Measurements from ENCODE around the gene CACUL1. TPM values are rescaled to one million over a fixed set of nuclear protein-coding genes. Genes with fewer than 3 reads are reported as not detected.

The CACUL1 gene
- total RNA-seq, 1 donor: 40.6 TPM

DNA sequence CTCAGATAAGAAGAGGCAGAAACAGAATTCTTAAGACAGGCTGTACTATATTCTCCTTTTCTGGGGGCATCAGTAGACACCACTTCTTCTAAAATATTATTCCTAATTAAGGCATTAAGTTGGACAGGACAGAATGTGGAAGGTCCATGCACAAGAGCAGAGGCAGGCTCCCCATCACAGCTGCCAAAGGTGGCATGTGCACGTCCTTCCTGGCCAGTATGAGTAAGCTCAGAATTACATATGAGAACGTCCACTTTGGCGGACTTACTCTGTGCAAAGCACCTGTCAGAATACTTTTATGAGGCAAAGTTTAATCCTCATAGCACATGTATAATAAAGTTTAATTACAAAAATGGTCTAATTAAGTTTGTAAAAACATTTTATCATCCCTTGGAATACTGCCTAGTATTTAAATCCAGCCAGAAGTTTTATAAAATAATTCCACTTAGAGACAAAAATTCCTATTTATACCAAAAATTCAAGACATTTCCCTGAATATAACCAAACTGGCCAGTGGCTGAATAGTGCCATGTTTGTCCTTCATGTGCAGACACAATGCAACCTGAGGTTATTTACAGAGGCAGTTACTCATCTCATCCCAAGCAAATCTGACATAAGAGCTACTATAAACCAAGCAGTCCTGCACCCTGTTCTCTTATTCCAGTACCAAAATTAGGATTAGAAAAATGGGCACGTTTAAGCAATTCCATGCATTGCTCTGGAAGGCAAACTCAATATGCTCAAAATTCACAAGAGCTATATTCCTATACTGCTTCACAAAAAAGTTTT, 65.5 kb downstream of the CACUL1 start:
- TF ChIP-seq, protein P1, sequence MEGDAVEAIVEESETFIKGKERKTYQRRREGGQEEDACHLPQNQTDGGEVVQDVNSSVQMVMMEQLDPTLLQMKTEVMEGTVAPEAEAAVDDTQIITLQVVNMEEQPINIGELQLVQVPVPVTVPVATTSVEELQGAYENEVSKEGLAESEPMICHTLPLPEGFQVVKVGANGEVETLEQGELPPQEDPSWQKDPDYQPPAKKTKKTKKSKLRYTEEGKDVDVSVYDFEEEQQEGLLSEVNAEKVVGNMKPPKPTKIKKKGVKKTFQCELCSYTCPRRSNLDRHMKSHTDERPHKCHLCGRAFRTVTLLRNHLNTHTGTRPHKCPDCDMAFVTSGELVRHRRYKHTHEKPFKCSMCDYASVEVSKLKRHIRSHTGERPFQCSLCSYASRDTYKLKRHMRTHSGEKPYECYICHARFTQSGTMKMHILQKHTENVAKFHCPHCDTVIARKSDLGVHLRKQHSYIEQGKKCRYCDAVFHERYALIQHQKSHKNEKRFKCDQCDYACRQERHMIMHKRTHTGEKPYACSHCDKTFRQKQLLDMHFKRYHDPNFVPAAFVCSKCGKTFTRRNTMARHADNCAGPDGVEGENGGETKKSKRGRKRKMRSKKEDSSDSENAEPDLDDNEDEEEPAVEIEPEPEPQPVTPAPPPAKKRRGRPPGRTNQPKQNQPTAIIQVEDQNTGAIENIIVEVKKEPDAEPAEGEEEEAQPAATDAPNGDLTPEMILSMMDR (IDR thresholded peaks at IDR 0.05; ENCODE audit: insufficient read depth, low read depth, low read length): no peak
- no peak overlapping the region for H3K4me3 ChIP-seq (ENCODE audit: low read depth, low read length)
- DNase-seq (ENCODE audit: low read depth): no peak

DNA sequence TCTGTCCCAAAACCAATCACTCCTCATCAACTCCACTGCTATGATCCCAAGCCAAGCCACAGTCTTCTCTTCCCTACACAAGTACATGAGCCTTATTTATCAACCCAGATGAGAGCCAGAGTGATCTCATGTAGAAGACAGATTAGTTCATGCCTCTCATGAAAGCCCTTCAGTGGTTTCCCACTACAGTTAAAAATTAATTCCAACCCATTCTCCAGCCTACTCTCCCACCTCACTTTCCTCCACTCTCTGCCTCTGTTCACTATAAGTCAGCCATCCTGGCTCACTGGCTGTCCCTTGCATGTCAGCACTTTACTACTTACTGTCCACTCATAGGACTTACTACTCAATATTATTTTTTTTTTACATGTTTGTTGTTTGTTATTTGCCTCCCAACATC, 67.3 kb downstream of the CACUL1 start:
- TF ChIP-seq, protein P1 (IDR thresholded peaks at IDR 0.05; ENCODE audit: insufficient read depth, low read depth, low read length): no peak
- no peak overlapping the region for H3K4me3 ChIP-seq (ENCODE audit: low read depth, low read length)

DNA sequence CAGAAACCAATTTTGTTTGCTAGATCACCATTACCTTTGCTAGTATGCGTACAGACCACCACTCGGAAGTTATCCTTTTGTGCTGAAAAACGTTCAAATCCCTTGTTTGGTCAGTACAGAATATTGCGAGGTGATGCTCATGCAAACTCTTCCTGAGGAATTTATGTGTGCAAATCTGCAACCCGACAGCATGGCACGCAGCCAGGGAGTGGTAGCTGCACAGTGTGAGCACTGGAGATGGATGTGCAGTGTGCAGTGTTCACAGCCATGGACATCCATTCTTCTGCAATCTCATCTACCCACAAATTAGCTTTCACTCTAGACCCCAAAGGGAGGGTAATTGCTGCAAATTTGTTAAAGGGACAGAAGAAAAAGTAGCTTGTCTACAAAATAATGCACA, 72.2 kb downstream of the CACUL1 start:
- TF ChIP-seq, protein P1 (IDR thresholded peaks at IDR 0.05; ENCODE audit: insufficient read depth, low read depth, low read length): no peak
- DNase-seq (ENCODE audit: low read depth): no peak
- H3K4me3 ChIP-seq (ENCODE audit: low read depth, low read length): no peak overlapping the region

More for the DNA sequence above, 67.3 kb downstream of the CACUL1 start:
- DNase-seq (ENCODE audit: low read depth): no peak

DNA sequence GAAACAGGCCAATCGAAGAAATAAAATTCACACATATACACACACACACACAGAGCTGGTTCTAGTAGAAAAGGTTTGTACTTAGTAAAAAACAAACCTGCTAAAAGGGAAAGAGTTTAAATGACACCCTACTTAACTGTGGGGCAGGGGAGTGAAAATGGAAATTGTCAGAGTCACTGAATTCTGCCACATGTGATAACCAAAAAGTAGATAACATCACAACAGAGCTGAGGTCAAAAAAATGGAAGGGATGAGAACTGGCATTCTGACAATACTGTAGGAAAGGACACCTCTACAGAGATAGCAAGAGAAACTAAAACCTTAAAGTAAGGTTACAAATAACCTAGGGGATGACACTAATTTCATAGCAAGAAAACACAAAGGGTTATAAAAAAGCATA, 74.6 kb downstream of the CACUL1 start:
- H3K4me3 ChIP-seq (ENCODE audit: low read depth, low read length): no peak overlapping the region
- TF ChIP-seq, protein P1 (IDR thresholded peaks at IDR 0.05; ENCODE audit: insufficient read depth, low read depth, low read length): no peak
- no peak for DNase-seq (ENCODE audit: low read depth)

DNA sequence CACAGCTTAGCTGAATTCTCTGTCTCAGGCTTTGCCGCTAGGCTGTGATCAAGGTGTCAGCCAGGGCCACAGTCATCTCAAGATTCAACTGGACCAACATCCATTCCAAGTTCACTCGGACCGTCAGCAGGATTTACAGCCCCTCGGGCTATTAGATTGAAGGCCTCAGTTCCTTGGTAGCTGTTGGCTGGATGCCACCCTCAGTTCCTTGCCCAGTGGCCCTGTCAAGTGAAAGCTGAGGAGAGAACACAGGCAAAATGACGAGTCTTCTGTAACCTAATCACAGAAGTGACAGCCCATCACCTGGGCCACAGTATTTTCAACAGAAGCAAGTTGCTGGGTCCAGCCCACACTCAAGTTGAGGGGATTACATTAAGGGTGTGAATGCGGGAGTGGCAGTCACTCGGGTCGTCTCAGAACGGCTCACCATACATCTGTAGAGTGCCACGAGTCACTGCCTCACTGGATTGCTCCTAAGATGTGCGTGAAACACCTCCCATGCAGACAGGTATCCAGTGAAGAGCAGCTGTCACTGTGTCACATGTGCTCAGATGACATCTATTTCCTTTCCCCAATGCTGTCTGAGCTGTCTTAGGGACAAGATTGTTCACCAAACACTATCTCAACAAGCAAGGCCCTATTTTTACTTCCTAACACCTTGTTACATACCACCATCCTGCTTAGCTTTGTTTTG, 80.4 kb downstream of the CACUL1 start:
- TF ChIP-seq, protein P1 (IDR thresholded peaks at IDR 0.05; ENCODE audit: insufficient read depth, low read depth, low read length): no peak
- DNase-seq (ENCODE audit: low read depth): no peak

DNA sequence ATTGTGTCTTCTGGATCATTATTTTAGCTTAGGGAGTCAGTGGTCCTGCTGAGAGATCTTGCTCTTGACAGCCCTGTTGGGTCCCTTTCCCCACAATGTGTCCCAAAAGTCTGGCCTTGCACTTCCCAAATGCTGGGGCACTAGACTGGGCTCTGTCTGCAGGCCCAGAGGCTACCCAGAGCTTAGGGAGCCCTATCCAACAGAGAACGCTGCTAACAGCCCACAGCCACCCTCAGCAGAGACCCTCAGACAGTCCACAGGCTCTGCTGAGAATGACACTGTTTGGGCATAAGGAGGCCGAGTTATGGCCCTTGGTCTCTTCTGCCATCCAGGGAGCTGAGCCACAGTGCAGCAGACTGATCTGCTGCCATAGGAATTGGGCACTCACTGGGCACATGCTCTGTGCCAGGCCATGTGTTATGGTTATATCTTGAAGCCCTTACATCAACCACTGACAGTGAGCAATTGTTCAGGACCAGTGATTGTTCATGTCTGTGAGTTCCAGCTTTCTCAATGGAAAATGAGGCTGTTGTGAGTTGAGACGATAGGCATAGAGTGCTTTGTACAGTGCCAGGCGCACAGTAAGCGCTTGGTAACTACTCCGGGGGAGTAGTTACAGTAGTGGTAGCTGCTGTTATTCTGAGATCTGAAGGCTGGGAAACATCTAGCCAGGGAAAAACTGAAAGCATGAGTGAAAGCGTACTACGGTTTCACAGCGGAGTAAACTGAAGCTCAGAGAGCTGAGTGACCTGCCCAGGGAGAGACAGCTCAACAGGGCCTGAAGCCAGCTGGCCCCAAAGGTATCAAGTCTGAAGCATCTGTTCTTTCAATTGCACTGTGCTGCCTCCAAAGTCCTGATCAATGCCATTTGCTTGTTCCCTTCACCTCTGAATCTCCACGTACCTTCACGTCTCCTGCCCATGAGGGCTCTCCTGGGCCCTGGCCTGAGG, 81.7 kb downstream of the CACUL1 start:
- TF ChIP-seq, protein P1 (IDR thresholded peaks at IDR 0.05; ENCODE audit: insufficient read depth, low read depth, low read length): no peak
- no peak overlapping the region for H3K4me3 ChIP-seq (ENCODE audit: low read depth, low read length)
- no peak for DNase-seq (ENCODE audit: low read depth)

More for the DNA sequence above, 80.4 kb downstream of the CACUL1 start:
- H3K4me3 ChIP-seq (ENCODE audit: low read depth, low read length): no peak overlapping the region
